HG02840 (cell line): ENCODE measurements around the gene AKNAD1.

ENCODE experiments used
- ATAC-seq: cut with Tn5 transposase; IDR thresholded peaks from one replicate; pipeline ENCODE4 v1.9.1; 2021; ENCODE audit warnings: mild to moderate bottlenecking, moderate library complexity, moderate number of reproducible peaks; ENCODE audit not compliant: unreplicated experiment, low FRiP score

The AKNAD1 gene

GRCh38 chr1:108831225-108831624 is 25.7 kb downstream of the AKNAD1 start:
- ATAC-seq, result no peak

DNA sequence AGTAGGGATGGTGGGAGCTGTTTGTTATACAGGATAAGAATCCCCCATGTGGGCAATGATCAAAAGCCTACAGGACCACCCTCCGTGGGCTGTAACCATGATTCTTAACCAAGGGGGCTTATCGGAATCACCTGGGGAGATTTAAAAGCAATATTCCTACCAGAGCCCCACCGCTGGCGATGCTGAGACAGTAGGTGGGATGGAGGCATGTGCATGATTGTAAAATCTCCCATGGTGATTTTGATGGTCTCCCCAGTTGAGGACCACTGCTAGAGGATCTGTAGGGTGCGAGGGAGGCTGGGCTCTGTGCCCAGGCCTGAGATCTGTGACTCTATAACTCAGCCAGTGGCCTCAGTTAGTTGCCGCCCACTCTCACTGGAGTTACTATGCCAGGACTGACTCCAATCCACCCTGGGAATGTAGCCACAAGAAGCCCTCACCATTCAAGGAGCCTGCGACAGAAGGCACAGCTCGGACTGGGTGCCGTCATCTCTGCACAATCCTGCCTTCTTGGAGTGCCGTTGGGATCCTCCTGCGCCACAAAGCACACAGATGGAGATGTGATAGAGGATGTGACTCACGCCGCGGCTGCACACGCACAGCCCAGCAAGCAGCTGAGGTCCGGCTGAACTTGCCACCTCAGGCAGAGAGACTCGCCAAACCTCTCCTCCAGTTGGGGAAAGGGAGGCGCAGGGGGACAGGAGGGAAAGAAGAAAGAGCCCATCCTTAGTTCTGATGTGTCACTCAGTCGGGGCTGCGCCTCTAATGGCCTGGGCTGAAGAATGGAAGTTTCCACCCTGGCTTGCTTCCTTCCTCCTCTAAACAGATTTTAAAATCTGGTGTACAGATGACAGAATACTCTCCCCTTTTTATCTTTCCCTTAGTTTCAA is 26.5 kb downstream of the AKNAD1 start:
- no peak for ATAC-seq

DNA sequence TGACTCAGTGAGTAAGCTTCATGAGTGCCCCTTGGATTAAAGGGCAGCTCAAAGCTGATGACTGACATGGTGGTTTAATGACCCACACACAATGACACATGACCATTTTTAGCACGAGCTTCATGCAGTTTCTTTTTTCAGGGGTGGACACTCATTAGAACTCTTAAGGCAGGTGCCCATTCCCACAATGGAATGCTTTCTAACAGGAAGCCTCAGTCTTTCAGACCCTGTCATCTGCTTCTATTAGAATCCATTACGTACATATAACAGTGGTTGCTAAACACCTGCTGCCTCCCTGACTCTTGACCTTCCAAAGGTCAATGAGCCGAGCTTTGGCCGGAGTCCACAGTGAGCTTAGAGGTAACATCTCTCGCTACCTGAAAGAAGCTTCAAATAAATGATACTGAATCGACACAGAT is 27.4 kb downstream of the AKNAD1 start:
- ATAC-seq, result no peak

GRCh38 chr1:108828074-108828961 is 28.6 kb downstream of the AKNAD1 start:
- ATAC-seq, result no peak

DNA sequence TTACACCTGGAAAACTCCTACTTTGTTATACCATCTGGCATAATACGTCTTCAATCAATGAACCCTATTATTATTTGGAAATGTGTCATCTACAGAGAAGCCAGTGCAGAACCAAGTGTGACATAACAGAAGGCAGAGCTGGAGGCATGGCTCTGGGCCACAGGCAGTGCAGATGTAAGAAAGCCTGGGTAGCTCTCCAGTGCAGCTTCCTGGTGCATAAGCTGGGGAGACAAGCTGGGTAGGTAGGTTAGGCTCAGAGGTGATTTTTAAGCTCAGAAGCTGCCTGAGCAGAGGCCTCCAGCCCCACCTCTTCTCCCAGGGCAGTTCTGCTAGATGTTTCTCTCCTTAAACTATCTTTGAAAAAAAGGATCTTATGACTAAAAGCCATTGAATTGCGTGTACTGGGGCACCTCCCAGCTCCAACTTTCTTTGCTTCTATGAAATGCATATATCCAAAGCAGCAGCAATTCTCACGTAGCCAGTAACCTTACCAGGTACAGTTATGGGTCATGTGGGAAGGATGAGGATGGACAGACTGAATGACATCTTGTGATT is 30.7 kb downstream of the AKNAD1 start:
- ATAC-seq, result no peak

DNA sequence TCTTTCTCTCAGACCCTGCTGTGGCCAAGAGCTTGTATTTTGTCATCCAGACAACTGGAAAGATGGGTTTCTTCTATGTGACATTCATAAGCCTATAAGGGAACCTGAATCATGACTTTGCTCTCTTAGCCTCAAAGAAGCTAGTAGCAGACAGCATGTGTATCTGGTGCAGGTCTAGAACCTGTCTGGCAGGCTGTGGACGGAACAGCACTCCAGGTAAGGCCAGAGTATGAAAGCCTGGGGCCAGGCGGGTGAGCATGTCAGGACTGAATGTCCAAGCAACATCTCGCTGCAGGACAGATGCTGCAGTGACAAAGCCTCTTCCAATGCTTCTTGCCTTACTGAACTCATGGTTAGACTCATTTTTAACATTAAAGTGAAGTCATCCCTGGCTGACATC is 32.8 kb downstream of the AKNAD1 start:
- ATAC-seq, result no peak

DNA sequence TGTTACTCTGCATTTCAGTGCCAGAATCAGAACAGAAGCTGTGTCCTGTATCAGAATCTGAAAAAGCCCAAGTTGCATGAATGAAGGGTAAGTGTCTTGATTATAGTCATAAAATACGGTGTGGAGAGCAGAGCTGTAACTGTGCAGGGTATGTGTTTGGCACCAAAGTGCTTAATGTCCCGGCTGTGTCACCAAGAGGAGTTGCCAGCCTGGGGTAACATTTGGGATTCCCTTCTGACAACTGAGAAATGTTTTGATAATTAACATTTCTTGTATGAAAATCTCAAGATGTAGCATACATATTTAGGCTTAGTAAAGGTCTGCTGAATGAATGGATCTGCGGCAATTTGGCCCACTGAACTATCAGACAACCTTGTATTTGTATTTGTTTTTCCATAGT is 33.3 kb downstream of the AKNAD1 start:
- ATAC-seq, result no peak

DNA sequence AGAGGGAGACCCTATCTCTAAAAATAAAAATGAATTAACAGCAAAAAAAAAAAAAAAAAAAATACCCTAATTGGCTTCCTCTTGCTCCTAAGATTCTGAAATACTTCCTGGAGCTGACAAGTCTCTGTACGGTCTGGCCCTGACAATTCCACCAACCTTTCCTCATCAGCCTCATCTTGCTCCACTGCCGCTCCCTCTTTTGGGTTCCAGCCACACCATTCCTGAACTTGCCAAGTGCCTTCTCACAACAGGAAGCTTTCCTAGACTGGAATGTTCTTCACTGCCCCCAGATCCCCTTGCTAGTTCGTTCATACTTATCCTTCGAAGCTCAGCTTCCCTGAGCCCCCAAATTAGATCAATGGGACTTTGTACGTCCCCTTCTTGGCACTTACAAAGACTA is 37.0 kb downstream of the AKNAD1 start:
- ATAC-seq, result no peak

GRCh38 chr1:108817811-108818210 is 39.1 kb downstream of the AKNAD1 start:
- no peak for ATAC-seq

GRCh38 chr1:108817016-108817415 is 39.9 kb downstream of the AKNAD1 start:
- no peak for ATAC-seq

DNA sequence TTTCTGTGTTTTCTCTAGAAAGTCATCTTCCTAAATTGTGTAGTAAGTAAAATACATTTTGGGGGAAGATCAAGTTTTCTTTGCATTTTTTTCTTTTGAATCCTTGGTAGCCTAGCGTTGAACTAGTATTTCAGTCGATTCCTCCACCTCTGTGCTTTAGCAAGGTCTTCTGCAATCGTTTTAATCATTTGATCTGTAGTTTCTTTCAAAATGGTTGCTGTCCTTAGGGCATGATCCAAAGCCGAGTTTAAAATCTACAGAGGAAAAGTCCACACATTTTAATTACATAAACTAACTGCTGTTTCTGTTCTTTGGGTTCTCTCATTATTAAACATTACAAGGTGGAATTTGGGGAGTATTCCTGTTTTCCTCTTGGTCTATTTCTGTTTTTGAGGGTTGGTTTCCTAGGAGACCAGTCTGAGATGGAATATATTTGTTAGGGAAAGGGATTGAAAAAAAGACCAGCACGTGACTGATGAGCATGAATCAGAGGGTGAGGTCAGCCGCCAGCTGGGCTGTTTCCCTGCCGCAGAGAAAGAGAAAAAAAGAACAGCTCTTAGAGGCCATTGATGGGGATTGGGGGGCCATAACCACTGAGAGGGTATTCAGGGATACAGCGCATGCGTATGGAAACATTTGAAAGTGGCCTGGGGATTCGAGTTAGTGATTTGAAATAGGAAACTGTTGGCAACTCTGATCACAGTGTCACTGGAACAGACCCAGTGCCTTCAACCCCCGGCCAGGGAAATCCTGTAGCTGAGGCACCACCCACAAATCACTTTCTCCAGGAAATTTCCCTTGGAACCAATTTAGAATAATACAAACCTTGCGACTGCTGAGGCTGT is 40.6 kb downstream of the AKNAD1 start:
- ATAC-seq, result no peak

GRCh38 chr1:108815566-108815965 is 41.3 kb downstream of the AKNAD1 start:
- ATAC-seq, result no peak

DNA sequence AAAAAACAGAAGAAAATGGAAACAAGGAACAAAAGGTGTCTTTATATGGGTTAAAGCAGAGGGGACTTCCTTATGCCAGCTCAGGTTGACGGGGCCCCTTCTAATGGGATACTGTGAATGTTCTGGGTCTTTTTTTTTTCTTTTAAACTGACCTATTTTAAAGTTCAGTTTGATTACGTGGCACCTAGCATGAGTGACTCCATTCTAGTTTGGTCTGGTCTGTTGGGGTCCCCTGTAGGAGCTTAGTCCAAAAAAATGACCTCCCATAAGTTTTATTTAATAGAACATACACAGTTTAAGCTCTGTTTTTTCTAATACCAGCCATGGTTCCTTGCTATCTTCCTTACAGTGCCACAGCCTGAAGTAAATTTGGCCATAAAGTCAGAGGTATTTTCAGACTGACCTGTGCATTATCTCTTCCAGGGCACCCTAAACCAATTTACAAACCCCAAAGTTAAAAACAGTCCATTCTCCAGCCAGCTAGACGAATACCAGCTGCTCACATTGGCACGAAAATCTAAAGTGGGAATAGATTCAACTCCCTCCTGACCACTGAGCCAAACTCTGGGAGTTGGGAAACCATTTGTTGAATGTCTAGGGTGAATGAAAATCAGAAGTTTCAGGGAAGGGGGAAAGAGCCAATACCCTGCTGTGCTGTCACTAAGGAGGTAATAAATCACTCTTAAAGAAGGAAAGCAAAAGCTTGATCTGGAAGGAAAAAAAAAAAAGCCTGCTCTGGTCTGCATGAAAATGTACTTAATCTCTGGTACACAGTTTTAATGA is 42.4 kb downstream of the AKNAD1 start:
- no peak for ATAC-seq

DNA sequence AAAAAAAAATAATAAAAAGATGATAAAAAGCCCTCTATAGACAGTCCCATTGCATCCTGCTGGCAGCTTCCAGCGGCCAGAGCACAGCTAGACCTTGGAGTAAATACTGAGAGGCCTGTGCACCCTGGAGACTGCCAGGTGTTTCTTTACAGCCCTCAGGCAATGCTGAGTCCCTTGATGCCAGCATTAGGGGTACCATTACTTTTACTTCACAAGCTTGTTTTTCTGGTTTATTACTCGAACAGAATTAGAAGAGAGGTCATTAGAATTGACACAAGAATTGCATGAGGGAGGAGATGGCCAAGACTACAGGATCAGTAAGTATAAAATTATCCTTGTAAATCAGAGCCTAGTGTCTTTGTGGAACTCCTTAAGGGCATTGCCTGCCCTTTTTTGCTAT is 43.6 kb downstream of the AKNAD1 start:
- no peak for ATAC-seq

DNA sequence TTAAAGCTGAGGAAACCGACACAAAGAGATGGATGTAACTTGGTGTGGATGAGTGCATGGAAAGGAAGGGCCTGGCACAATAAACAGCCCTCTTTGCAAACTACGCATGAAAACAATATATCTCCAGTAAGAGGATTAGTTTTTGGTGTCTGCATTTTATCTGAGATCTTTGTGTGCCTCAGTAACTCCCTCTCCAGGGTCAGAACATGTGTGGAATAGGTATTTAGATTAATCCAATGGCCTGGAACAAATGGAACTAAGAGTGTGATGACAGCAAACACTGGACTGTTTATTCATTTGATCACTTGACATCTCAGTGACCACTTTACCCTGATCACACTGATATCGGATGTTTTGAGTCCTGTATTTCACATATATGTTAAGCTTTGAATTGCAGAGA is 45.3 kb downstream of the AKNAD1 start:
- no peak for ATAC-seq

GRCh38 chr1:108808438-108808837 is 48.5 kb downstream of the AKNAD1 start:
- ATAC-seq, result no peak

DNA sequence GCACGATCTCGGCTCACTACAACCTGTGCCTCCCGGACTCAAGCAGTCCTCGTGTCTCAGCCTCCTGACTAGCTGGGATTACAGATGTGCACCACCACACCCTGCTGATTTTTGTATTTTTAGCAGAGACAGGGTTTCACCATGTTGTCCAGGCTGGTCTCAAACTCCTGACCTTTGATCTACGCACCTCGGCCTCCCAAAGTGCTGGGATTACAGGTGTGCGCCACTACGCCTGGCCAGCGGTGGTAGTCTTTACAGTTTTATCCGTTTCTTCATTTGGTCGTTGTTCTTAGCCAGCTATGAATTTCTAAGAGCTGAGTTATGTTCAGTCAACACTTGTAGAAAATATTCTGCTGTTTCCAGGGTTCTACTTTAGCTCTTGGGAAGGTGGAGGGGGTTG is 53.3 kb downstream of the AKNAD1 start:
- no peak for ATAC-seq

- ATAC-seq, result no peak
These were observed 55.8 kb downstream of the AKNAD1 start for GRCh38 chr1:108801101-108801500.

DNA sequence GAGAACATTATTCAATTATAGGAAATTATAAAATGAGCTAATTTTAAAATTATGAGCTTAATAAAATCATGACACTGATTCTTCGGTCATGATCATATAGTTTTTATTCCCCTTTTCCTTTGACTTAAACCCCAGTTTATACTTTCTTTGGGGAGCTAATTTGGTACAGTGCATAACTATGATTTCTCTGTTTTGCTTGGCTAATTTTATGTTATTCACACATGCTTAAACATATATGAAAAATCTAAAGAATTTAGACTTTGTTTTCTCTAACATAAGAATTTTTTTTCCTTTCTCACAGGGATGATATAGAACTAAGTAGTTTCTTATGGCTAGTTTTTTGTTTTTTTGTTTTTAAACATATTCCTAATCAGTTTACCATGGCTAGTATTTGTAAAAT is 57.9 kb downstream of the AKNAD1 start:
- ATAC-seq, result no peak

- no peak for ATAC-seq
These were observed 64.5 kb downstream of the AKNAD1 start for GRCh38 chr1:108792420-108792819.
